HG03097 (cell line): ENCODE results near the gene FCGR3A.
"Not testable (repeated sequence)": the region's sequence is repeated elsewhere in the genome, so short reads cannot be mapped to it uniquely, and the experiment has no call there.

ENCODE experiments used
- ATAC-seq: cut with Tn5 transposase; IDR thresholded peaks from one replicate; pipeline ENCODE4 v1.9.1; 2021; ENCODE audit not compliant: unreplicated experiment, low FRiP score

FCGR3A gene

GRCh38 chr1:161549652-161550051 lies at the start of gene FCGR3A:
Gene FCGR3A (minus strand): TSS chr1:161549818. CDS start chr1:161549736, 82 bp downstream.
- ATAC-seq = no peak

- ATAC-seq = not testable (repeated sequence)
These were observed 47.5 kb upstream of the FCGR3A start for GRCh38 chr1:161597077-161597476.

- ATAC-seq = not testable (repeated sequence)
These were observed 46.0 kb upstream of the FCGR3A start for GRCh38 chr1:161595583-161595982.

GRCh38 chr1:161595173-161595572 lies 45.6 kb upstream of the FCGR3A start:
- ATAC-seq = not testable (repeated sequence)

GRCh38 chr1:161594269-161594984 lies 44.8 kb upstream of the FCGR3A start:
- not testable (repeated sequence) for ATAC-seq

- not testable (repeated sequence) for ATAC-seq
These were observed 43.6 kb upstream of the FCGR3A start for GRCh38 chr1:161593092-161593755.

GRCh38 chr1:161592586-161592985 lies 43.0 kb upstream of the FCGR3A start:
- ATAC-seq = not testable (repeated sequence)

- not testable (repeated sequence) for ATAC-seq
These were observed 40.3 kb upstream of the FCGR3A start for GRCh38 chr1:161589920-161590319.

GRCh38 chr1:161589365-161589764 lies 39.7 kb upstream of the FCGR3A start:
- ATAC-seq = not testable (repeated sequence)

- not testable (repeated sequence) for ATAC-seq
These were observed 39.0 kb upstream of the FCGR3A start for GRCh38 chr1:161588596-161588995.

GRCh38 chr1:161582882-161583281 lies 33.3 kb upstream of the FCGR3A start:
- not testable (repeated sequence) for ATAC-seq

- ATAC-seq = not testable (repeated sequence)
These were observed 31.4 kb upstream of the FCGR3A start for GRCh38 chr1:161580879-161581537.

GRCh38 chr1:161579856-161580507 lies 30.4 kb upstream of the FCGR3A start:
- ATAC-seq = not testable (repeated sequence)

- ATAC-seq = not testable (repeated sequence)
These were observed 27.1 kb upstream of the FCGR3A start for GRCh38 chr1:161576676-161577075.

- ATAC-seq = not testable (repeated sequence)
These were observed 22.1 kb upstream of the FCGR3A start for GRCh38 chr1:161571703-161572102.

- ATAC-seq = not testable (repeated sequence)
These were observed 17.0 kb upstream of the FCGR3A start for GRCh38 chr1:161566602-161566960.

- ATAC-seq = not testable (repeated sequence)
These were observed 13.9 kb upstream of the FCGR3A start for GRCh38 chr1:161563522-161563921.

GRCh38 chr1:161562441-161562840 lies 12.8 kb upstream of the FCGR3A start:
- not testable (repeated sequence) for ATAC-seq

- peak; percentile 59 for ATAC-seq
These were observed 11.5 kb upstream of the FCGR3A start for GRCh38 chr1:161560960-161561715.
